ENCODE measurements around the gene NXT2.

- TF ChIP-seq HNRNPK (IDR thresholded peaks at IDR 0.05; ENCODE audit: low read depth, low read length, poor library complexity, severe bottlenecking), result no peak
- TF ChIP-seq CHD2 (IDR thresholded peaks at IDR 0.05; ENCODE audit: low read depth, low read length), result no peak
- no peak for TF ChIP-seq XRCC3 (IDR thresholded peaks at IDR 0.05)
- TF ChIP-seq CTCF (IDR thresholded peaks at IDR 0.05 in 2 of 3, conservative IDR thresholded peaks at IDR 0.05 in 1 of 3; ENCODE audit: insufficient read depth in 2 of 3, low read depth in 1 of 3, low read length in 3 of 3), result no peak
- TF ChIP-seq HOXB6 (CRISPR knock-in tag; IDR thresholded peaks at IDR 0.05; ENCODE audit: borderline replicate concordance), result no peak
- no peak for TF ChIP-seq EP300 (IDR thresholded peaks at IDR 0.05; ENCODE audit: low read length)
- no peak for TF ChIP-seq CC2D1A (IDR thresholded peaks at IDR 0.05)
- TF ChIP-seq ELK1 (CRISPR knock-in tag; IDR thresholded peaks at IDR 0.05), result no peak
- no peak for TF ChIP-seq ZNF785 (CRISPR knock-in tag; IDR thresholded peaks at IDR 0.05)
- no peak for TF ChIP-seq PHB2 (IDR thresholded peaks at IDR 0.05; ENCODE audit: low read depth)
- no peak for TF ChIP-seq USF2 (CRISPR knock-in tag; IDR thresholded peaks at IDR 0.05)
- TF ChIP-seq NR2C2 (CRISPR knock-in tag; IDR thresholded peaks at IDR 0.05), result no peak
- no peak for TF ChIP-seq NR2C2 (tag; IDR thresholded peaks at IDR 0.05)
- no peak for TF ChIP-seq MYBL2 (IDR thresholded peaks at IDR 0.05; ENCODE audit: low read depth)
- TF ChIP-seq MYBL2 (CRISPR knock-in tag; IDR thresholded peaks at IDR 0.05; ENCODE audit: borderline replicate concordance), result no peak
- TF ChIP-seq SMARCB1 (IDR thresholded peaks at IDR 0.05; ENCODE audit: insufficient read length, low read depth), result no peak
Observed at GRCh38 chrX:109590176-109590575, 53.5 kb downstream of the NXT2 start.
